Measurements from ENCODE around the gene MS4A6A.

The MS4A6A gene

DNA sequence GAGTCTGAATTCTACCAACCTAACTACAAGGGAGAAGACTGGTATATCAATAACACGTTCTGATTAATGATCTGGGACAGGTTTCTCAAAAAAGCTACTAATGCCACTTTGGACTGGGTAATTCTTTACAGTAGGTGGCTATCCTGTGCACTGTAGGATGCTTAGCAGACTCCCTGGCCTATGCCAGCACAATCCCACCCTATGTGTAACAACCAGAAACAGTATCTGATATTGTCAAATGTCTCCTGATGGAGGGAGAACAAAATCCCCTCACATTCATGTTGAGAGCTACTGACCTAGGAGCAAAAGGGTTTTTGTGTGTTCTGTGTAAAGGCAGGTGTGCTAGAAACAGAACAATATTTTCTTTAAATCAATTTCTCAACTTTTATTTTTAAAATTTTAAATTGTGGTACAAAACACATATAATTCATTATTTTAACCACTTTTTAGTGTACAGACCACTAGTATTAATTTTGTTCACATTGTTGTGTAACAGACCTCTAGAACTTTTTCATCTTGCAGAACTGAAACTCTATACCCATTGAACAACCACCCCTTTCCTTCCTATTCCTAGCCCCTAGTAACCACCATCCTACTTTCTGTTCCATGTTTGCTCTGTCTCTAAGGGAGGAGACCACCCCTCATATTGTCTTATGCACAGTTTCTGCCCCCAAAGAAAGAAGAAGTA, 2.1 kb upstream of the MS4A6A start:
- in situ Hi-C loops (cut with HindIII; ENCODE audit: low sequenced_read_pairs): no loop called here
- TF ChIP-seq, protein P1, sequence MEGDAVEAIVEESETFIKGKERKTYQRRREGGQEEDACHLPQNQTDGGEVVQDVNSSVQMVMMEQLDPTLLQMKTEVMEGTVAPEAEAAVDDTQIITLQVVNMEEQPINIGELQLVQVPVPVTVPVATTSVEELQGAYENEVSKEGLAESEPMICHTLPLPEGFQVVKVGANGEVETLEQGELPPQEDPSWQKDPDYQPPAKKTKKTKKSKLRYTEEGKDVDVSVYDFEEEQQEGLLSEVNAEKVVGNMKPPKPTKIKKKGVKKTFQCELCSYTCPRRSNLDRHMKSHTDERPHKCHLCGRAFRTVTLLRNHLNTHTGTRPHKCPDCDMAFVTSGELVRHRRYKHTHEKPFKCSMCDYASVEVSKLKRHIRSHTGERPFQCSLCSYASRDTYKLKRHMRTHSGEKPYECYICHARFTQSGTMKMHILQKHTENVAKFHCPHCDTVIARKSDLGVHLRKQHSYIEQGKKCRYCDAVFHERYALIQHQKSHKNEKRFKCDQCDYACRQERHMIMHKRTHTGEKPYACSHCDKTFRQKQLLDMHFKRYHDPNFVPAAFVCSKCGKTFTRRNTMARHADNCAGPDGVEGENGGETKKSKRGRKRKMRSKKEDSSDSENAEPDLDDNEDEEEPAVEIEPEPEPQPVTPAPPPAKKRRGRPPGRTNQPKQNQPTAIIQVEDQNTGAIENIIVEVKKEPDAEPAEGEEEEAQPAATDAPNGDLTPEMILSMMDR (IDR thresholded peaks at IDR 0.05; ENCODE audit: low read depth, low read length): no peak
- no peak overlapping the region for H3K4me3 ChIP-seq (ENCODE audit: low read depth, low read length)
- DNase-seq (ENCODE audit: low read depth, low spot score): no peak

DNA sequence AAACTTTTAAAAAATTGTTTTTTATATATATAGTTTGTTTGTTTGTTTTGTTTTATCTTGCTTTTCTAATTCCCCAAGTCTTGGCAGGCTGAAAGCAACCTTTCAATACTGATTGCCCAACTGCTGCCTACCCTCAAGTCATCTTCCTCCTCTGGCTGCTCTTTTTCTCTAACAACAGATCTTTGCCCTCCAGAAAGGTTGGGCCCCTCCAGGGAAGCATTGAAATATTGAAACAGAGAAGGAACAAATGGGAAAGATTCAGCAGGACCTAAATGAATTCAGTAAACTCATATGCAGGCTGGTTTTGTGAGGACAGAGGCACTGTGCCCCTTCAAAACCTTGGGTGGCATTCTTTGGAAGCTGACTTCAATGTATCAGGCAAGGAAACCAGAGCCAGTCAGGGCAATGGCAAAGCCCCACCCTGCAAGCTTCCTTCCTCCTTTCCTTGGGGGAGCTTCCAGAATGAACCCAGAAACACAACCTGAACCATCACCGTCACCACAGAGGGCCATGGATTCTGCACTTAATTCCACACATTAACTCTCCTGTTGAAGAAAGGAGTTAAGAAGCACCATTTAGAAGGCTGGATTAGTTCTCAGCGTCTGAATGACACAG, 815 bp upstream of the MS4A6A start:
- no peak for DNase-seq (ENCODE audit: low read depth, low spot score)
- in situ Hi-C loops (cut with HindIII; ENCODE audit: low sequenced_read_pairs): no loop called here
- TF ChIP-seq, protein P1 (IDR thresholded peaks at IDR 0.05; ENCODE audit: low read depth, low read length): no peak
- no peak overlapping the region for H3K4me3 ChIP-seq (ENCODE audit: low read depth, low read length)

DNA sequence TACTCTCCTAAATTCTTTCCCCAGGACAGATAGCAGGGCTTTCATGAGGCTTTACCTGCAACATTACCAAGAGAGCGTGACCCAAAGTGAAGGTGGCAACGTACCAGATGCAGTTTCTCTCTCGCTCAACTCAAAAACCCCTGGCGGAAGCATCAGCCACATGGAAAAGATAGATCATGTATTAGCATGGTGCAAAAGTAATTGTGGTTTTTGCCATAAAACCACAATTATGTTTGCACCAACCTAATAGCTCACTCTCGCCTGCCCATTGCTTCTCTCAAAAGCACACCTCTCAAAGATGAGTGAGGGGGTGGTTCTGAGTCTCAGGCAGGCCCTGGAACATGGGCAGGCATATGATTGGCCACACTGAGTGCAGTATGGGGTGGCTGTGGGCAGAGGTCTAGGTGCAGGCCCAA, 7.0 kb downstream of the MS4A6A start:
- in situ Hi-C loops (cut with HindIII; ENCODE audit: low sequenced_read_pairs): no loop called here
- no peak for DNase-seq (ENCODE audit: low read depth, low spot score)
- H3K4me3 ChIP-seq (ENCODE audit: low read depth, low read length): no peak overlapping the region
- TF ChIP-seq, protein P1 (IDR thresholded peaks at IDR 0.05; ENCODE audit: low read depth, low read length): no peak

DNA sequence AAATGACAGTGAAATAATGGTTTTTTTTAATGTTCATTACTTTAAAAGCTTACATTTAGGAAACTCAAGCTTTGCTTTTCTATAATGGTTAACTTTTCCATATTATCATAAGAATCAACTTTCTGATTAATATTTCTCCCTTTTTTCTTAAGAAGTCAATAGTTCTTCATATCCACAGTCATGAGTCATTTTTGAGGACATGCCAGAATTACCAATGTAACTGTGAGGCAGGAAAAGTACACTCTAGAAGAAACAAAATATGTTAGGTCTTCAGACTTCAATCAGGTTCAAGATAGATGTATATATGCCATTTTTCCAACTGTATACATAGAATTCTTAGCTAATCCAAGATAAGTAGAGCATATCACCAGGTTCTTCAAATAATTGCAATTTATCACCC, 10.9 kb downstream of the MS4A6A start:
- in situ Hi-C loops (cut with HindIII; ENCODE audit: low sequenced_read_pairs): no loop called here
- no peak for DNase-seq (ENCODE audit: low read depth, low spot score)
- TF ChIP-seq, protein P1 (IDR thresholded peaks at IDR 0.05; ENCODE audit: low read depth, low read length): no peak
- no peak overlapping the region for H3K4me3 ChIP-seq (ENCODE audit: low read depth, low read length)

DNA sequence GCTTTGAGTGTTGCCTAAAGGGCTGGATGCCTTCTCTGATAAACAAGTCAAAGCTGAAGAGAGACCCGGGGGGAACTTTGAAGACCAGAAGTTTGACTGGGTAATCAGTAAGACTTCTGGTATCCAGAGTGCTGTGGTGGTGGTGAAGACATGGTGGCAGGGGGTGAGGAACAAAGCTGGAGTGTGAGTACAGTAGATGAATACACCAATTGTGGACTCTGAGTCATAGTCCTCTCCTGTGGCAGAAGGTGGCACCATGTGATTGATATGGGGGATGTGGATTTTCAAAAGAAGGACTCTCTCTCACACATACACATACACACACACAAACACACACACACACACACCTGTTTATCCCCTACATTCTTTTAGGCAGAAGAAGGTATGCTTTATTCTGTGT, 12.3 kb downstream of the MS4A6A start:
- TF ChIP-seq, protein P1 (IDR thresholded peaks at IDR 0.05; ENCODE audit: low read depth, low read length): no peak
- in situ Hi-C loops (cut with HindIII; ENCODE audit: low sequenced_read_pairs): no loop called here
- no peak overlapping the region for H3K4me3 ChIP-seq (ENCODE audit: low read depth, low read length)
- no peak for DNase-seq (ENCODE audit: low read depth, low spot score)

DNA sequence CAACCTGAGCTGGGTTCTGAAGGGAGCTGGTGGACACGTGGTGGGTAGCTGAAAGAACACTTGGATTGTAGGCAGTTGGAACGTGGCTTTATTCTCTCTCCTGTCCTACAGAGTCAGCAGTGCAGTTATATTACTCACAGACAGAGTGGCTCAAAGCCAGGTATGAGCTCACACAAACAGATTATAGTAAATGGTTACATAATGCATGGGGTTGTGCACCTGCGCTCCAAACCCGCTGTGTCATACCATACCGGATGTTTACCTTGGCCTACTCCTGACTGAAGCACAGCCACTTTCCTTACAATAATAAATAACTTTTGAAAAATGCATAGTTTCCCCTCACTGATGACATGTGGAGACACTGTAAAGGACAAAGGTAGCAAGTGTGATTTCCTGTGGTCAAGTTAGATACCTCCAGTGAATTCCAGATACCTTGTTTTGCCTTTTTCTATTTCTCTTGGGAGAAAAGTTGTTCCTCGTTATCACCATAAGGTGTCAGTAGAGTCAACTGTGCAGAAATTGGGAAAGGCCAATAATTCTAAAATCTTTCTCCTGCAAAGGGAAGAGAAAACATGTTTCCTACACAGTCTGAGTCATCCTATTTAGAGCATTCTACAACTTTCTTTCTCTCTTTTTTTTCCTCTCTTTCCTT, 13.5 kb downstream of the MS4A6A start:
- DNase-seq (ENCODE audit: low read depth, low spot score): peak; percentile 0

More for the DNA sequence above, 13.5 kb downstream of the MS4A6A start:
- TF ChIP-seq, protein P1 (IDR thresholded peaks at IDR 0.05; ENCODE audit: low read depth, low read length): peak; percentile 1
- no peak overlapping the region for H3K4me3 ChIP-seq (ENCODE audit: low read depth, low read length)
- in situ Hi-C loops (cut with HindIII; ENCODE audit: low sequenced_read_pairs): no loop called here
